GM18858 (cell line): ENCODE data around the gene FEM1A.
"Not testable (repeated sequence)": the region's sequence is repeated elsewhere in the genome, so short reads cannot be mapped to it uniquely, and the experiment has no call there.

ENCODE experiments used
- ATAC-seq: cut with Tn5 transposase; IDR thresholded peaks from one replicate; pipeline ENCODE4 v1.9.1; 2021; ENCODE audit not compliant: unreplicated experiment

FEM1A gene

GRCh38 chr19:4845975-4846374, 54.4 kb downstream of the FEM1A start:
- ATAC-seq = not testable (repeated sequence)

DNA sequence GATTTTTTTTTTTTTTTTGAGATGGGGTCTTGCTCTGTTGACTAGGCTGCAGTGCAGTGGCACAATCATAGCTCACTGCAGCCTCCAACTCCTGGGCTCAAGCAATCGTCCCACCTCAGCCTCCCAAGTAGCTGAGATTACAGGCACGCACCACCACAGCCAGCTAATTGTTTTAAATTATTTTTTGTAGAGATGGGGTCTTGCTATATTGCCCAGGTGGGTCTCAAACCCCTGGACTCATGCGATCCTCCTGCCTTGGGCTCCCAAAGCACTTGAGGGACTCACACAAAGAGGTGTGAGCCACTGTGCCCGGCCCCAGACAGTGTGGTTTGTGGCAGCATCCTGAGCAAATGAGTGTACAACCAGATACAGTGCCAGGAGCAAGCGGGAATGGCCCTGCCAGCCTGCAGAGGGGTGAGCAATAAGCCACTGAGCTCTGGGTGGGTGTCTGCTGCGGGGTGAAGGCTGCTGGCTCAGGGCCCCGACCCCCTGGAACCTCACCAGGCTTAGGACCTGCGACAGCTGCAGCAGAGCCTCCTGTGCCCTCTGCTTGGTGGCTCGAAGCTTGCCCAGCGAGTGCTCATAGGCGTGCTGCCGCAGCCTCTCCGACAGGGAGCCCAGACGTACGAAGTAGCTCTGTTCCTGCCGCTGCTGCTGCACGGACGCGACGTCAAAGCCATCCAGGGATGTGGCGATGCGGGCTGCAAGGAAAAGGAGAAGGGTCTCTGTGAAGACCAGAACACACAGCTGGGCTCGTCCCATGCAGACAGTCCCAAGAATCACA, 55.8 kb downstream of the FEM1A start:
- no peak for ATAC-seq

DNA sequence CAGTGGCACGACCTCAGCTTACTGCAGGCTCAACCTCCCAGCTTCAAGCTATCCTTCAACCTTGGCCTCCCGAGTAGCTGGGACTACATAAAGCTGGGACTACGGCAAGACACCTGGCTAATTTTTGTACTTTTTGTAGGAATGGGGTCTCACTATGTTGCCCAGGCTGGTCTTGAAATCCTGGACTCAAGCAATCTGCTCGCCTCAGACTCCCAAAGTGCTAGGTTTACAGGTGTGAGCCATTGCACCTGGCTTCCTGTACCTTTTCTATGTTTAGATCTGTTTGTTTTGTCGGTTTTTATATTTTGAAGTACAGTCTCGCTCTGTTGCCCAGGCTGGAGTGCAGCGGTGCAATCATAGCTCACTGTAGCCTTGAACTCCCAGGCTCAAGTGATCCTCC, 57.5 kb downstream of the FEM1A start:
- no peak for ATAC-seq
